Activated T-cell treated with anti-CD3 and anti-CD28 coated beads, Interleukin-2, amount 50 U/mL, for 4 hours (primary cell): ENCODE results near the gene SHROOM3. TPM values are rescaled to one million over a fixed set of nuclear protein-coding genes. Genes with fewer than 3 reads are reported as not detected.

Source experiments
- ATAC-seq, 2 donors: fragments of 200-7000 bp; cut with Tn5 transposase; one replicate each; pipeline ENCODE4 v1.10.0; 2021
- DNase-seq: peaks from one replicate; pipeline ENCODE4 v3.0.0-alpha.2; 2020
- H3K27me3 Mint-ChIP-seq: one replicate; pipeline ENCODE4 v1.8.0; 2021; ENCODE audit warnings: low read depth, mixed read lengths
- H3K36me3 Mint-ChIP-seq: one replicate; pipeline ENCODE4 v1.8.0; 2022; ENCODE audit warnings: mixed read lengths; ENCODE audit not compliant: insufficient read depth
- H3K4me1 Mint-ChIP-seq: one replicate; pipeline ENCODE4 v1.8.0; 2021; ENCODE audit warnings: low read depth, mixed read lengths
- H3K4me3 Mint-ChIP-seq: one replicate; pipeline ENCODE4 v1.8.0; 2021; ENCODE audit warnings: mild to moderate bottlenecking, moderate library complexity, mixed read lengths
- H3K9me3 Mint-ChIP-seq: one replicate; pipeline ENCODE4 v1.8.0; 2021; ENCODE audit warnings: mixed read lengths
- total RNA-seq, 3 donors: library from RNA; stranded (reverse); gene quantifications; one replicate each; pipeline ENCODE4 v1.2.1, GENCODE V29; 2021

The SHROOM3 gene
- total RNA-seq, 3 donors from 2014 or later = 0.05 to 0.33 (median 0.08) TPM

- Mint-ChIP-seq H3K4me3 (no peak overlapping the region), H3K9me3 (no peaks in the 10 kb centered on the region), H3K36me3 (no peaks in the 10 kb centered on the region), H3K4me1 (peaks cover 8% of the 10 kb centered on the region), H3K27me3 (no peaks in the 10 kb centered on the region)
- DNase-seq (no peak), ATAC-seq (no peak)
Measured at GRCh38 chr4:76549765-76550164, 114.7 kb downstream of the SHROOM3 start.

- H3K4me1 Mint-ChIP-seq = no peaks in the 10 kb centered on the region
- no peak overlapping the region for H3K4me3 Mint-ChIP-seq
- no peak for ATAC-seq
Measured at GRCh38 chr4:76550966-76551780, 116.1 kb downstream of the SHROOM3 start.

GRCh38 chr4:76554630-76555029, 119.6 kb downstream of the SHROOM3 start:
- Mint-ChIP-seq H3K9me3 (no peaks in the 10 kb centered on the region), H3K27me3 (peaks cover 2% of the 10 kb centered on the region), H3K4me1 (no peaks in the 10 kb centered on the region), H3K4me3 (no peak overlapping the region), H3K36me3 (no peaks in the 10 kb centered on the region)
- no peak for ATAC-seq
- no peak for DNase-seq

More at GRCh38 chr4:76550966-76551780, 116.1 kb downstream of the SHROOM3 start:
- DNase-seq = no peak
- H3K9me3 Mint-ChIP-seq = no peaks in the 10 kb centered on the region
- peaks cover under 1% of the 10 kb centered on the region for H3K27me3 Mint-ChIP-seq
- H3K36me3 Mint-ChIP-seq = no peaks in the 10 kb centered on the region

GRCh38 chr4:76556452-76556851, 121.4 kb downstream of the SHROOM3 start:
- Mint-ChIP-seq H3K27me3 (peaks cover 2% of the 10 kb centered on the region), H3K4me3 (no peak overlapping the region), H3K4me1 (no peaks in the 10 kb centered on the region), H3K9me3 (no peaks in the 10 kb centered on the region), H3K36me3 (no peaks in the 10 kb centered on the region)
- DNase-seq (no peak), ATAC-seq (no peak)

GRCh38 chr4:76558396-76559235, 123.6 kb downstream of the SHROOM3 start:
- no peaks in the 10 kb centered on the region for H3K9me3 Mint-ChIP-seq
- peaks cover 4% of the 10 kb centered on the region for H3K27me3 Mint-ChIP-seq
- no peaks in the 10 kb centered on the region for H3K36me3 Mint-ChIP-seq

GRCh38 chr4:76559236-76560071, 124.4 kb downstream of the SHROOM3 start:
- Mint-ChIP-seq H3K36me3 (no peaks in the 10 kb centered on the region), H3K4me1 (no peaks in the 10 kb centered on the region), H3K9me3 (no peaks in the 10 kb centered on the region), H3K4me3 (no peak overlapping the region), H3K27me3 (peaks cover 4% of the 10 kb centered on the region)
- DNase-seq (no peak), ATAC-seq (no peak)

More at GRCh38 chr4:76558396-76559235, 123.6 kb downstream of the SHROOM3 start:
- ATAC-seq (no peak), DNase-seq (no peak)
- no peaks in the 10 kb centered on the region for H3K4me1 Mint-ChIP-seq
- H3K4me3 Mint-ChIP-seq = no peak overlapping the region

- Mint-ChIP-seq H3K4me3 (no peak overlapping the region), H3K27me3 (peaks cover 1% of the 10 kb centered on the region), H3K4me1 (no peaks in the 10 kb centered on the region), H3K9me3 (no peaks in the 10 kb centered on the region), H3K36me3 (no peaks in the 10 kb centered on the region)
- no peak for DNase-seq
- no peak for ATAC-seq
Measured at GRCh38 chr4:76562161-76562560, 127.1 kb downstream of the SHROOM3 start.

GRCh38 chr4:76562836-76563453, 127.9 kb downstream of the SHROOM3 start:
- H3K9me3 Mint-ChIP-seq = no peaks in the 10 kb centered on the region
- no peaks in the 10 kb centered on the region for H3K36me3 Mint-ChIP-seq
- H3K27me3 Mint-ChIP-seq = peaks cover 1% of the 10 kb centered on the region
- DNase-seq = no peak
- no peaks in the 10 kb centered on the region for H3K4me1 Mint-ChIP-seq
- ATAC-seq = no peak
- H3K4me3 Mint-ChIP-seq = no peak overlapping the region

- H3K4me3 Mint-ChIP-seq = no peak overlapping the region
- no peaks in the 10 kb centered on the region for H3K36me3 Mint-ChIP-seq
- DNase-seq (no peak), ATAC-seq (no peak)
- peaks cover 1% of the 10 kb centered on the region for H3K27me3 Mint-ChIP-seq
- no peaks in the 10 kb centered on the region for H3K9me3 Mint-ChIP-seq
- no peaks in the 10 kb centered on the region for H3K4me1 Mint-ChIP-seq
Measured at GRCh38 chr4:76563454-76564122, 128.6 kb downstream of the SHROOM3 start.

GRCh38 chr4:76564123-76564915, 129.3 kb downstream of the SHROOM3 start:
- no peaks in the 10 kb centered on the region for H3K9me3 Mint-ChIP-seq
- no peak for ATAC-seq
- DNase-seq = no peak
- no peaks in the 10 kb centered on the region for H3K36me3 Mint-ChIP-seq
- H3K4me1 Mint-ChIP-seq = no peaks in the 10 kb centered on the region
- H3K4me3 Mint-ChIP-seq = no peak overlapping the region
- peaks cover 1% of the 10 kb centered on the region for H3K27me3 Mint-ChIP-seq

- H3K36me3 Mint-ChIP-seq = no peaks in the 10 kb centered on the region
- no peaks in the 10 kb centered on the region for H3K4me1 Mint-ChIP-seq
- no peak overlapping the region for H3K4me3 Mint-ChIP-seq
- no peaks in the 10 kb centered on the region for H3K9me3 Mint-ChIP-seq
- ATAC-seq (no peak), DNase-seq (no peak)
- peaks cover 5% of the 10 kb centered on the region for H3K27me3 Mint-ChIP-seq
Measured at GRCh38 chr4:76568262-76568661, 133.2 kb downstream of the SHROOM3 start.

- Mint-ChIP-seq H3K9me3 (no peaks in the 10 kb centered on the region), H3K36me3 (no peaks in the 10 kb centered on the region), H3K4me1 (no peaks in the 10 kb centered on the region)
Measured at GRCh38 chr4:76569225-76569624, 134.2 kb downstream of the SHROOM3 start.

GRCh38 chr4:76569706-76570105, 134.7 kb downstream of the SHROOM3 start:
- ATAC-seq (no peak), DNase-seq (no peak)
- no peaks in the 10 kb centered on the region for H3K4me1 Mint-ChIP-seq
- H3K27me3 Mint-ChIP-seq = peaks cover 14% of the 10 kb centered on the region
- H3K9me3 Mint-ChIP-seq = no peaks in the 10 kb centered on the region
- no peak overlapping the region for H3K4me3 Mint-ChIP-seq
- H3K36me3 Mint-ChIP-seq = no peaks in the 10 kb centered on the region

More at GRCh38 chr4:76569225-76569624, 134.2 kb downstream of the SHROOM3 start:
- H3K27me3 Mint-ChIP-seq = peaks cover 9% of the 10 kb centered on the region
- ATAC-seq (no peak), DNase-seq (no peak)
- no peak overlapping the region for H3K4me3 Mint-ChIP-seq
